HepG2 (cell line): ENCODE data around the gene CD300LG. TPM values are rescaled to one million over a fixed set of nuclear protein-coding genes. Genes with fewer than 3 reads are reported as not detected.

Source experiments
- ATAC-seq: fragments of 200-7000 bp; cut with Tn5 transposase; 3 replicates; pipeline ENCODE4 v1.9.1; 2020; ENCODE audit warnings: mild to moderate bottlenecking, moderate library complexity
- BruUV-seq: library from RNA; stranded (reverse); fragments of 400-500 nt; replicated peaks from 2 replicates; lab custom pipeline; 2021; lab: Mats Ljungman, UMichigan
- CTCF ChIA-PET: fragments of 300-600 bp; formaldehyde crosslinking; extraction: SDS; loops from one replicate; lab custom pipeline; 2021; ENCODE audit warnings: low total read pairs, inconsistent platforms, low intra/inter-chr PET ratio; lab: Yijun Ruan, JAX
- POLR2A ChIA-PET: fragments of 350-600 bp; sonication (Branson Sonifier 250); formaldehyde crosslinking; loops from one replicate; lab custom pipeline; 2020; ENCODE audit warnings: antibody characterized with exemption, inconsistent platforms; lab: Yijun Ruan, JAX
- DNase-seq: peaks from one replicate; pipeline ENCODE4 v3.0.0-alpha.2; 2015; ENCODE audit warnings: low spot score
- FAIRE-seq: peaks from 3 replicates; lab custom pipeline; 2011; peaks lifted over from hg19 to GRCh38; lab: Jason Lieb, UNC
- H2AFZ ChIP-seq: one replicate; pipeline ENCODE4 v1.6.1; 2011; ENCODE audit warnings: low read length, inconsistent platforms
- H3K27ac ChIP-seq: fragments of 300-600 bp; 3 replicates; pipeline ENCODE4 v1.8.0; 2011; ENCODE audit warnings: mixed run types, mild to moderate bottlenecking, mixed read lengths, low read length, inconsistent platforms; ENCODE audit not compliant: insufficient read depth; ENCODE audit errors: extremely low read length
- H3K27me3 ChIP-seq, 2 experiments: fragments of 200-600 bp in 1 of 2; 2 replicates in 1 of 2; 3 replicates in 1 of 2; pipeline versions ENCODE4 v1.6.0 to v1.8.0; 2011; ENCODE audit warnings: low read length in 2 of 2, mild to moderate bottlenecking in 2 of 2, moderate library complexity in 2 of 2, inconsistent platforms in 1 of 2; ENCODE audit not compliant: insufficient read depth in 2 of 2, control insufficient read depth in 1 of 2
- H3K36me3 ChIP-seq, 2 experiments: fragments of 200-600 bp in 1 of 2; replicated peaks in 1 of 2; 2 replicates in 1 of 2; 3 replicates in 1 of 2; pipeline versions ENCODE4 v1.5.1 to v1.8.0; 2011; ENCODE audit warnings: low read length in 2 of 2, inconsistent platforms in 1 of 2; ENCODE audit not compliant: insufficient read depth in 2 of 2, control insufficient read depth in 1 of 2
- H3K4me1 ChIP-seq: 2 replicates; pipeline ENCODE4 v1.5.1; 2012; ENCODE audit warnings: low read length, inconsistent platforms; ENCODE audit not compliant: insufficient read depth
- H3K4me2 ChIP-seq: 2 replicates; pipeline ENCODE4 v1.6.0; 2011; ENCODE audit warnings: low read depth, low read length, inconsistent platforms
- H3K4me3 ChIP-seq, 3 experiments: fragments of 200-600 bp in 1 of 3; sonication (generic), shearing (Covaris generic) in 1 of 3; replicated peaks in 1 of 3; 2 replicates each; pipeline ENCODE4 v1.5.1; 2011 to 2016; ENCODE audit warnings: low read length in 3 of 3, inconsistent platforms in 2 of 3, low read depth in 2 of 3, mild to moderate bottlenecking in 2 of 3, control low read depth in 1 of 3, mixed read lengths in 1 of 3; ENCODE audit not compliant: insufficient read depth in 1 of 3
- H3K79me2 ChIP-seq: one replicate; pipeline ENCODE4 v1.6.1; 2011; ENCODE audit warnings: low read length, inconsistent platforms; ENCODE audit not compliant: insufficient read depth
- H3K9ac ChIP-seq: 2 replicates; pipeline ENCODE4 v1.6.0; 2011; ENCODE audit warnings: mild to moderate bottlenecking, low read depth, low read length, inconsistent platforms; ENCODE audit not compliant: insufficient read depth
- H3K9me3 ChIP-seq: 2 replicates; pipeline ENCODE4 v1.5.1; 2012; ENCODE audit warnings: mild to moderate bottlenecking, low read length
- H4K20me1 ChIP-seq: 2 replicates; pipeline ENCODE4 v1.6.0; 2011; ENCODE audit warnings: inconsistent platforms, mild to moderate bottlenecking, low read length, moderate library complexity; ENCODE audit not compliant: insufficient read depth
- GLI4 ChIP-seq: sonication (generic); formaldehyde crosslinking; IDR thresholded peaks from 2 replicates; pipeline ENCODE4 v1.5.1; 2020; ENCODE audit warnings: missing genetic modification reagents, mild to moderate bottlenecking, moderate library complexity, borderline replicate concordance
- NFE2L1 ChIP-seq: sonication (generic); formaldehyde crosslinking; IDR thresholded peaks from 2 replicates; pipeline ENCODE4 v1.4.0; 2020; ENCODE audit warnings: missing genetic modification reagents, mild to moderate bottlenecking, borderline replicate concordance
- NFRKB ChIP-seq: fragments of 450-650 bp; IDR thresholded peaks from 2 replicates; pipeline ENCODE4 v1.6.1; 2017
- REL ChIP-seq: sonication (generic); formaldehyde crosslinking; conservative IDR thresholded peaks from 2 replicates; pipeline ENCODE4 v1.8.0; 2022; ENCODE audit warnings: mild to moderate bottlenecking, missing genetic modification reagents, moderate library complexity
- RFX3 ChIP-seq: IDR thresholded peaks from 2 replicates; pipeline ENCODE4 v1.6.1; 2016; ENCODE audit warnings: missing biosample characterization, missing genetic modification reagents
- SCMH1 ChIP-seq: sonication (generic); formaldehyde crosslinking; IDR thresholded peaks from 2 replicates; pipeline ENCODE4 v1.9.0; 2021; ENCODE audit warnings: missing genetic modification reagents, mild to moderate bottlenecking, borderline replicate concordance
- TBP ChIP-seq: sonication (generic); formaldehyde crosslinking; IDR thresholded peaks from 2 replicates; pipeline ENCODE4 v1.5.0; 2020; ENCODE audit warnings: missing genetic modification reagents
- ZNF562 ChIP-seq: sonication (generic); formaldehyde crosslinking; IDR thresholded peaks from 2 replicates; pipeline ENCODE4 v1.8.0; 2022; ENCODE audit warnings: missing genetic modification reagents, borderline replicate concordance
- ZNF713 ChIP-seq: sonication (generic); formaldehyde crosslinking; IDR thresholded peaks from 2 replicates; pipeline ENCODE4 v1.4.0; 2020; ENCODE audit warnings: mild to moderate bottlenecking, missing genetic modification reagents
- WGBS: methylation state at CpG from one replicate; pipeline ENCODE4 v1.1.6; 2017; ENCODE audit warnings: low lambda C conversion rate; 5-methylcytosine and 5-hydroxymethylcytosine counted together
- in situ Hi-C: cut with HindIII; loops from 2 replicates; pipeline ENCODE4 v1.10.0; 2017; ENCODE audit warnings: low pct_unique_long_range_greater_than_20kb; ENCODE audit not compliant: extremely low pct_ligation_motif_present
- intact Hi-C: fragments of 100-400 bp; cut with micrococcal nuclease; formaldehyde crosslinking; loops from one replicate; pipeline ENCODE4 v1.10.0; 2022; ENCODE audit not compliant: unreplicated experiment
- polyA plus RNA-seq, 8 experiments: library from polyadenylated mRNA; depleted of rRNA in 3 of 8; stranded (reverse) in 7 of 8; unstranded in 1 of 8; fragments of >200 nt; fragmentation: Illumina TruSeq in 4 of 8; extraction: Trizol in 4 of 8; gene quantifications; 2 replicates each; pipeline versions ENCODE4 v1.2.1 to v1.2.3, GENCODE V29; 2011 to 2016; ENCODE audit warnings: low read depth in 4 of 8, missing spikeins in 1 of 8, mixed read lengths in 1 of 8; ENCODE audit not compliant: insufficient read depth in 1 of 8
- total RNA-seq, 5 experiments: library from RNA; depleted of rRNA; stranded (reverse); fragments of >200 nt; fragmentation: Illumina TruSeq; extraction: Trizol; gene quantifications; 2 replicates each; pipeline ENCODE4 v1.2.3, GENCODE V29; 2016; ENCODE audit warnings: low read depth in 1 of 5
- TF ChIP-seq, protein P1 (sequence below): sonication (generic); formaldehyde crosslinking; IDR thresholded peaks from 2 replicates; pipeline ENCODE4 v1.4.0; 2020; ENCODE audit warnings: mild to moderate bottlenecking, missing genetic modification reagents
- TF ChIP-seq, protein P2 (sequence below): sonication (generic); formaldehyde crosslinking; IDR thresholded peaks from 2 replicates; pipeline ENCODE4 v1.4.0; 2020; ENCODE audit warnings: missing genetic modification reagents
- TF ChIP-seq, protein P3 (sequence below): sonication (generic); formaldehyde crosslinking; IDR thresholded peaks from 2 replicates; pipeline ENCODE4 v1.8.0; 2022; ENCODE audit warnings: mild to moderate bottlenecking, missing genetic modification reagents; ENCODE audit not compliant: insufficient replicate concordance
- TF ChIP-seq, protein P4 (sequence below): sonication (generic); formaldehyde crosslinking; IDR thresholded peaks from 2 replicates; pipeline ENCODE4 v1.4.0; 2020; ENCODE audit warnings: missing genetic modification reagents

Gene CD300LG
- total and polyA plus RNA-seq, 2 of the 13 experiments (the other 11 are each of a cell fraction or from before 2014, with no cell fraction given) = not detected

DNA sequence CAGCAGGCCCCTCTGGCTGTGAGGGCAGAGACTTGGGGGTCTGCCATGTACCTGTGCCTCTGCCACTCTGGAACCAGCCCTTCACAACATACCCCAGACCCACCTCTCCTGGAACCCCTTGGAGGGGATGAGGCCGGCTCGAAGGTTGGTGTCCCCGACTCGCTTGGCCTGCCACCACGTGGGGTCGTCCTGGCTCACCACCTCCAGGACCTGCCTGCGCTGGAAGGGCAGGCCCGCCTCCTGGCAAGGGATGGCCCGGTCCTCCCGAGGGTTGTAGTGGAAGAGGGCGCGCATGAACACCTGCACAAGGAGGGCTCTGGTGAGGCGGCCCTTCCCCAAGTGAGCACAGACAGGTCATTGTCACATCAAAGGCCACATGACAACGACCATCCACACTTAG, 26.2 kb upstream of the CD300LG start:
- Histone ChIP-seq H3K27me3 (no peaks in the 10 kb centered on the region), H3K4me1 (no peaks in the 10 kb centered on the region), H3K36me3 (no peaks in the 10 kb centered on the region; a peak in 1 of 5 replicates), H3K9ac (no peak overlapping the region), H3K4me2 (no peak overlapping the region), H3K27ac (no peak overlapping the region), H3K9me3 (no peaks in the 10 kb centered on the region), H2AFZ (no peak overlapping the region), H3K4me3 (no peak overlapping the region), H4K20me1 (no peaks in the 10 kb centered on the region), H3K79me2 (no peaks in the 10 kb centered on the region)
- FAIRE-seq = no peak
- 80% methylated on average over 1 of the region's 14 CpGs for WGBS
- ATAC-seq = no peak
- in situ Hi-C loops (no loop called here), intact Hi-C loops (no loop called here)
- DNase-seq = no peak
- CTCF ChIA-PET = no interaction called here
- BruUV-seq = no TSS peak
- POLR2A ChIA-PET = no interaction called here
- TF ChIP-seq NFE2L1 (no peak), TBP (CRISPR knock-in tag) (no peak), GLI4 (no peak), REL (CRISPR knock-in tag) (no peak), RFX3 (CRISPR knock-in tag) (no peak), SCMH1 (CRISPR knock-in tag) (no peak), ZNF713 (CRISPR knock-in tag) (no peak), NFRKB (no peak), ZNF562 (no peak)
- TF ChIP-seq, protein P1, sequence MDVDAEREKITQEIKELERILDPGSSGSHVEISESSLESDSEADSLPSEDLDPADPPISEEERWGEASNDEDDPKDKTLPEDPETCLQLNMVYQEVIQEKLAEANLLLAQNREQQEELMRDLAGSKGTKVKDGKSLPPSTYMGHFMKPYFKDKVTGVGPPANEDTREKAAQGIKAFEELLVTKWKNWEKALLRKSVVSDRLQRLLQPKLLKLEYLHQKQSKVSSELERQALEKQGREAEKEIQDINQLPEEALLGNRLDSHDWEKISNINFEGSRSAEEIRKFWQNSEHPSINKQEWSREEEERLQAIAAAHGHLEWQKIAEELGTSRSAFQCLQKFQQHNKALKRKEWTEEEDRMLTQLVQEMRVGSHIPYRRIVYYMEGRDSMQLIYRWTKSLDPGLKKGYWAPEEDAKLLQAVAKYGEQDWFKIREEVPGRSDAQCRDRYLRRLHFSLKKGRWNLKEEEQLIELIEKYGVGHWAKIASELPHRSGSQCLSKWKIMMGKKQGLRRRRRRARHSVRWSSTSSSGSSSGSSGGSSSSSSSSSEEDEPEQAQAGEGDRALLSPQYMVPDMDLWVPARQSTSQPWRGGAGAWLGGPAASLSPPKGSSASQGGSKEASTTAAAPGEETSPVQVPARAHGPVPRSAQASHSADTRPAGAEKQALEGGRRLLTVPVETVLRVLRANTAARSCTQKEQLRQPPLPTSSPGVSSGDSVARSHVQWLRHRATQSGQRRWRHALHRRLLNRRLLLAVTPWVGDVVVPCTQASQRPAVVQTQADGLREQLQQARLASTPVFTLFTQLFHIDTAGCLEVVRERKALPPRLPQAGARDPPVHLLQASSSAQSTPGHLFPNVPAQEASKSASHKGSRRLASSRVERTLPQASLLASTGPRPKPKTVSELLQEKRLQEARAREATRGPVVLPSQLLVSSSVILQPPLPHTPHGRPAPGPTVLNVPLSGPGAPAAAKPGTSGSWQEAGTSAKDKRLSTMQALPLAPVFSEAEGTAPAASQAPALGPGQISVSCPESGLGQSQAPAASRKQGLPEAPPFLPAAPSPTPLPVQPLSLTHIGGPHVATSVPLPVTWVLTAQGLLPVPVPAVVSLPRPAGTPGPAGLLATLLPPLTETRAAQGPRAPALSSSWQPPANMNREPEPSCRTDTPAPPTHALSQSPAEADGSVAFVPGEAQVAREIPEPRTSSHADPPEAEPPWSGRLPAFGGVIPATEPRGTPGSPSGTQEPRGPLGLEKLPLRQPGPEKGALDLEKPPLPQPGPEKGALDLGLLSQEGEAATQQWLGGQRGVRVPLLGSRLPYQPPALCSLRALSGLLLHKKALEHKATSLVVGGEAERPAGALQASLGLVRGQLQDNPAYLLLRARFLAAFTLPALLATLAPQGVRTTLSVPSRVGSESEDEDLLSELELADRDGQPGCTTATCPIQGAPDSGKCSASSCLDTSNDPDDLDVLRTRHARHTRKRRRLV (CRISPR knock-in tag) = no peak
- TF ChIP-seq, protein P2, sequence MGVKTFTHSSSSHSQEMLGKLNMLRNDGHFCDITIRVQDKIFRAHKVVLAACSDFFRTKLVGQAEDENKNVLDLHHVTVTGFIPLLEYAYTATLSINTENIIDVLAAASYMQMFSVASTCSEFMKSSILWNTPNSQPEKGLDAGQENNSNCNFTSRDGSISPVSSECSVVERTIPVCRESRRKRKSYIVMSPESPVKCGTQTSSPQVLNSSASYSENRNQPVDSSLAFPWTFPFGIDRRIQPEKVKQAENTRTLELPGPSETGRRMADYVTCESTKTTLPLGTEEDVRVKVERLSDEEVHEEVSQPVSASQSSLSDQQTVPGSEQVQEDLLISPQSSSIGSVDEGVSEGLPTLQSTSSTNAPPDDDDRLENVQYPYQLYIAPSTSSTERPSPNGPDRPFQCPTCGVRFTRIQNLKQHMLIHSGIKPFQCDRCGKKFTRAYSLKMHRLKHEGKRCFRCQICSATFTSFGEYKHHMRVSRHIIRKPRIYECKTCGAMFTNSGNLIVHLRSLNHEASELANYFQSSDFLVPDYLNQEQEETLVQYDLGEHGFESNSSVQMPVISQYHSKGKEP = no peak
- TF ChIP-seq, protein P3, sequence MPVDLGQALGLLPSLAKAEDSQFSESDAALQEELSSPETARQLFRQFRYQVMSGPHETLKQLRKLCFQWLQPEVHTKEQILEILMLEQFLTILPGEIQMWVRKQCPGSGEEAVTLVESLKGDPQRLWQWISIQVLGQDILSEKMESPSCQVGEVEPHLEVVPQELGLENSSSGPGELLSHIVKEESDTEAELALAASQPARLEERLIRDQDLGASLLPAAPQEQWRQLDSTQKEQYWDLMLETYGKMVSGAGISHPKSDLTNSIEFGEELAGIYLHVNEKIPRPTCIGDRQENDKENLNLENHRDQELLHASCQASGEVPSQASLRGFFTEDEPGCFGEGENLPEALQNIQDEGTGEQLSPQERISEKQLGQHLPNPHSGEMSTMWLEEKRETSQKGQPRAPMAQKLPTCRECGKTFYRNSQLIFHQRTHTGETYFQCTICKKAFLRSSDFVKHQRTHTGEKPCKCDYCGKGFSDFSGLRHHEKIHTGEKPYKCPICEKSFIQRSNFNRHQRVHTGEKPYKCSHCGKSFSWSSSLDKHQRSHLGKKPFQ (CRISPR knock-in tag) = no peak
- TF ChIP-seq, protein P4, sequence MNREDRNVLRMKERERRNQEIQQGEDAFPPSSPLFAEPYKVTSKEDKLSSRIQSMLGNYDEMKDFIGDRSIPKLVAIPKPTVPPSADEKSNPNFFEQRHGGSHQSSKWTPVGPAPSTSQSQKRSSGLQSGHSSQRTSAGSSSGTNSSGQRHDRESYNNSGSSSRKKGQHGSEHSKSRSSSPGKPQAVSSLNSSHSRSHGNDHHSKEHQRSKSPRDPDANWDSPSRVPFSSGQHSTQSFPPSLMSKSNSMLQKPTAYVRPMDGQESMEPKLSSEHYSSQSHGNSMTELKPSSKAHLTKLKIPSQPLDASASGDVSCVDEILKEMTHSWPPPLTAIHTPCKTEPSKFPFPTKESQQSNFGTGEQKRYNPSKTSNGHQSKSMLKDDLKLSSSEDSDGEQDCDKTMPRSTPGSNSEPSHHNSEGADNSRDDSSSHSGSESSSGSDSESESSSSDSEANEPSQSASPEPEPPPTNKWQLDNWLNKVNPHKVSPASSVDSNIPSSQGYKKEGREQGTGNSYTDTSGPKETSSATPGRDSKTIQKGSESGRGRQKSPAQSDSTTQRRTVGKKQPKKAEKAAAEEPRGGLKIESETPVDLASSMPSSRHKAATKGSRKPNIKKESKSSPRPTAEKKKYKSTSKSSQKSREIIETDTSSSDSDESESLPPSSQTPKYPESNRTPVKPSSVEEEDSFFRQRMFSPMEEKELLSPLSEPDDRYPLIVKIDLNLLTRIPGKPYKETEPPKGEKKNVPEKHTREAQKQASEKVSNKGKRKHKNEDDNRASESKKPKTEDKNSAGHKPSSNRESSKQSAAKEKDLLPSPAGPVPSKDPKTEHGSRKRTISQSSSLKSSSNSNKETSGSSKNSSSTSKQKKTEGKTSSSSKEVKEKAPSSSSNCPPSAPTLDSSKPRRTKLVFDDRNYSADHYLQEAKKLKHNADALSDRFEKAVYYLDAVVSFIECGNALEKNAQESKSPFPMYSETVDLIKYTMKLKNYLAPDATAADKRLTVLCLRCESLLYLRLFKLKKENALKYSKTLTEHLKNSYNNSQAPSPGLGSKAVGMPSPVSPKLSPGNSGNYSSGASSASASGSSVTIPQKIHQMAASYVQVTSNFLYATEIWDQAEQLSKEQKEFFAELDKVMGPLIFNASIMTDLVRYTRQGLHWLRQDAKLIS = no peak
